Aortic smooth muscle cell (primary cell): ENCODE results near the gene OR4D11. TPM values are rescaled to one million over a fixed set of nuclear protein-coding genes. Genes with fewer than 3 reads are reported as not detected.

Experiments
- total RNA-seq: library from RNA; depleted of rRNA; stranded (reverse); fragments of >200 nt; gene quantifications from 2 replicates; pipeline ENCODE4 v1.2.3, GENCODE V29; 2014

OR4D11 gene
- total RNA-seq, result not detected in 2 replicates

DNA sequence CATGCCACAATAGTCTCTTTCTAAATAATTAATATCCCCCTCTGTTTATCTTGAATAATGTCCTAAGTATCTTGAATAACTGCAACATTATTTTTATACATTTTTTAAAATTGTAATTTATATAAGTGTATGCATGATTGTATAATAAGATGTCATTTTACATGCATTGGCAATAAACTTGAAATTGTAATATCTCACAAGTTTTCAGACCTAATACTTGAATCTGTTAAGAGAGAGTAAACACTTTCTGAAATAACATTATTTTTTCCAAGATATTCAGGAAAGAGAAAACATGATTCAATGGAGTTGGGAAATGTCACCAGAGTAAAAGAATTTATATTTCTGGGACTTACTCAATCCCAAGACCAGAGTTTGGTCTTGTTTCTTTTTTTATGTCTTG, at the start of gene OR4D11:
Gene OR4D11 (plus strand): TSS at position 301 of the 400 bp plus-strand sequence. CDS start 0 bp downstream, at position 301.

DNA sequence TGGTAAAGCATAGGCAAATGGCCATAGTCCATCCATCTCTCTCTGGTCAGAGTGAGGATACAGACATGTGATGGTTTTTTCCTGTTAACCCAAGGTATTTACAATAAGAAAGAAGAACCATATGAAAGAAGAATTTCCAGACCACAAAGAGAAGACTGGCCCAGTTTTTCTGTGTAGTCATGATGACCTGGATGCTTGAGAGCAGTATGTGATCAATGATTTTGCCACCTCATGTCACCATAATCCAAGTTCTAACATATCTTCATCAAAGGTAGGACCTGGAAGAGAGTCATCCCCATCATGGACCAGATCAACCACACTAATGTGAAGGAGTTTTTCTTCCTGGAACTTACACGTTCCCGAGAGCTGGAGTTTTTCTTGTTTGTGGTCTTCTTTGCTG, 46.7 kb upstream of the OR4D11 start, which contains the start of gene OR4D6:
Gene OR4D6 (plus strand): TSS at position 301 of the 400 bp plus-strand sequence. CDS start 0 bp downstream, at position 301.

GRCh38 chr11:59473015-59473414, 30.4 kb upstream of the OR4D11 start, which contains the start of gene OR4D10:
Gene OR4D10 (plus strand): TSS chr11:59473315. CDS start chr11:59477430, 4,115 bp downstream.

GRCh38 chr11:59510941-59511589, 7.7 kb downstream of the OR4D11 start, which contains the start of gene OR4D9:
Gene OR4D9 (plus strand): TSS chr11:59511539. CDS start chr11:59514913, 3,374 bp downstream.

Other genes starting within 250 kb of the OR4D11 start
- not detected in 2 replicates for gene OR5AN1, start 144.7 kb upstream of the OR4D11 start, total RNA-seq
- not detected in 2 replicates for gene OR5A2, start 77.2 kb upstream of the OR4D11 start, total RNA-seq
- gene OR5A1, start 67.1 kb upstream of the OR4D11 start, total RNA-seq, result not detected in 2 replicates
- gene OR4D6, start 46.6 kb upstream of the OR4D11 start, total RNA-seq, result not detected in 2 replicates
- gene OR4D10, start 30.3 kb upstream of the OR4D11 start, total RNA-seq, result not detected in 2 replicates
- gene OR4D9, start 8.0 kb downstream of the OR4D11 start, total RNA-seq, result not detected in 2 replicates
- 35.0 and 40.8 TPM in 2 replicates for gene OSBP, start 112.2 kb downstream of the OR4D11 start, total RNA-seq
- gene PATL1, start 165.5 kb downstream of the OR4D11 start, total RNA-seq, result 5.3 and 7.3 TPM in 2 replicates
- not detected in 2 replicates for gene OR10V1, start 210.3 kb downstream of the OR4D11 start, total RNA-seq